Left kidney (tissue), 2 donors: ENCODE measurements around the gene GUCA1A. TPM values are rescaled to one million over a fixed set of nuclear protein-coding genes. Genes with fewer than 3 reads are reported as not detected.
"Not testable (repeated sequence)": the region's sequence is repeated elsewhere in the genome, so short reads cannot be mapped to it uniquely, and the experiment has no call there.

Experiments
- DNase-seq: peaks from one replicate; pipeline ENCODE4 v3.0.0-alpha.2; 2013
- polyA plus RNA-seq: library from polyadenylated mRNA; unstranded; fragments of 120-200 nt; gene quantifications from one replicate; pipeline ENCODE4 v1.2.1, GENCODE V29; 2013; ENCODE audit not compliant: insufficient read length

Gene GUCA1A
- polyA plus RNA-seq, 1 donor, result 0.38 TPM

GRCh38 chr6:42147138-42147562 lies 26.0 kb upstream of the GUCA1A start:
- DNase-seq, result no peak

DNA sequence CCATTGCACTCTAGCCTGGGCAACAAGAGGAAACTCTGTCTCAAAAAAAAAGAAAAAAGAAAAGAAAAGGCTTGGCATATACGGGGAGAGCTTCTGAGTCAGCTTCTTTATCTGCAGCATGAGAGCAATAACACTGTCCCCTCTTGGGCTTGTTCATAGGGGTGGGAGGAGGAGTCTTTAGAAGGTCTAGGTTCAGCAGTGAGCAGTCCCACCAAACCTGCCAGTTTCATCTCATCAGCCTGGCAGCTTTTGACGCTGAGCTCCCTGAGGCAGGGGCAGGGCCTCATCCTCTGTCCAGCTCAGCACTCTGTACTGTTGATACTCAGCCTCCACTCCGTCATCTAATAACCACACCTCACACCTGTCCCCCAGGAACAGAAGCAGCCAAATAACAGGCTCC lies 25.1 kb upstream of the GUCA1A start:
- no peak for DNase-seq

GRCh38 chr6:42150254-42150653 lies 22.9 kb upstream of the GUCA1A start:
- DNase-seq, result no peak

- no peak for DNase-seq
Observed at GRCh38 chr6:42152024-42152423, 21.1 kb upstream of the GUCA1A start.

DNA sequence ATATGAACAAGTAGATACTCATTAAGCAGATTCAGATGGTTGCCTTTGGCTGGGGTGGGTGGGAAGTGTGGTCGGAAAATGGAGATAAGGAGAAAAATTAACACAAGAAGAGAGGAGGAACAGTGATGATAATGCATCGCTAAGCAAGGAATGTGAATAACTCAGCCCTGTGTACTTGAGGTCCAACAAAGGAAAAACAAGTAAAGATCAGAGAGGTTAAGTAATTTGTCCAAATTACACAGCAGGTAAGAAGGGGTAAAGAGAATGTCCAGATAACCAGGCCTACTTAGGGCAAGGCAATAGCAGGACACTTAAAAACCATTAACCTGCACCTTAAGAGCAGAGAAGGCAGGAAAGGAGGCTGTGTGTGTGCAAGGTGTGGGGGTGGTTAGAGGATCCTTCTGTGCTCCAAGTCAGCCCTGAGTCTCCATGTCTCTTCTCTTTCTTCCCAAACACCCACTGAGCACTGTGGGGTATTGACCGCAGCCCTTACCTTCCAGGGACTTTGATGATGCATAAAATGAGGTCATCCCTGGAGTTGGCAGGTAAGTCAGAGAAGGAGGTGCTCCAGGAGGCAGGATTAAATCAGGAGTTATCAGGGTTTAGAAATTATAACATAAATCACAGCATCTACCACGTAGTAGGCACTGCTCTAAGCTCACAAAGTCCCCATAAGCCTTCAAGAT lies 20.5 kb upstream of the GUCA1A start:
- not testable (repeated sequence) for DNase-seq

- no peak for DNase-seq
Observed at GRCh38 chr6:42153921-42154320, 19.2 kb upstream of the GUCA1A start.

- DNase-seq, result no peak
Observed at GRCh38 chr6:42154461-42155209, 18.5 kb upstream of the GUCA1A start.

DNA sequence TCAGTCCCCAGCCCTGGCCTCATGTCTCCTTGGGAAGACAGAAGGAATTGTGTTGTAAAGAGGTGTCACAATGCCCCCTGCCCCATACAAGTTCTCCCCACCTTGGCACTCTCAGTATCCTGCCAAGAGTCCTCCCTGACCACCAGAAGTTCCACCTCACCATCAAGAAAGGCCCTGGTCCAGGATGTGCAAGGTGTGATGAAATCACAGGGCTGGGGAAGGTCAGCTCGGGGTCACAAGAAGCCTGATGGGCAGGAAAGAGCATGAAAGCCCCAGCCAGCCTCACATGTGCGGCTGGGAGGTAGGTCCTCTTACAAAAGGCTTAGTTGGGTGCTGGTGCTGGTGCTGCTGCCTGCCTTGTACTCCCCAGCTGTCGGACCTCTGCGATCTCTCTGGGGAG lies 17.9 kb upstream of the GUCA1A start:
- DNase-seq, result no peak

DNA sequence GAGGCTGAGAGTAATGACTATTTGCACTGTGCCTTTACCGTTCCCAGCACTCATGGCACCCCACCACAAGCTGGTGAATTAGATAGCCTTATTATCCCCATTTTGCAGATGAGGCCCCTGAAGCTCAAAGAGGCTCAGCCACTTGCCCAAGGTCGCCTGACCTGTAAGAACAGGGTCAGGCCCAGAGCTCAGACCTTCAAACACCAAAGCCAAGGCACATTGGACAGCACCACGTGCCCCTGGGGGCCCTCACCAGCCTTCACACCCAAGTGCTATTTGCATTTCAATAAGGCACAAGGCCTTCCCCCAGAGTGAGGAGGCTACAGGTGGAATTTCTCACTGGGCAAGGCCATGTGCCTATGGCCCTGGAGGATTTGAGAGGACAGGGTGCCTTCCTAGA lies 16.5 kb upstream of the GUCA1A start:
- no peak for DNase-seq

- no peak for DNase-seq
Observed at GRCh38 chr6:42158011-42158410, 15.2 kb upstream of the GUCA1A start.

DNA sequence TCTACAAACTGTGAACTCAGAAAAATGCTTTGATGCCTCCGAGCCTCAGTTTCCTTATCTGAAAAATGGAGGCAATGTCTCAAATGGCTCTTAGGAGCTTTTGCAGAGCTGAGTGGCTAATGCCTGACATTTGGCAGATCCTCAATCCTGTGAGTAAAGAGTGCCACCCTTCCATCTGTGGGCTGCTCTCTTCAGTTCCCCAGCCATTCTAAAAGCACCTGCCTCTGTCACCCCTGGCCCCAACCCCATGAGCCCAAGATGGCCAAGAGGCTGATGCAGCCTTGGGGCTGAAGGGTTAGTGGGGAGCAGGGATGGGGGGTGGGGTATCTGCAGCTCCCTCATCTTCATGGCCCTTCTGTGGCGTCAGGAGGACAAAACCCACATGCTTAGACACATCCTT lies 14.5 kb upstream of the GUCA1A start:
- DNase-seq, result no peak

GRCh38 chr6:42159431-42160024 lies 13.6 kb upstream of the GUCA1A start:
- DNase-seq, result no peak

DNA sequence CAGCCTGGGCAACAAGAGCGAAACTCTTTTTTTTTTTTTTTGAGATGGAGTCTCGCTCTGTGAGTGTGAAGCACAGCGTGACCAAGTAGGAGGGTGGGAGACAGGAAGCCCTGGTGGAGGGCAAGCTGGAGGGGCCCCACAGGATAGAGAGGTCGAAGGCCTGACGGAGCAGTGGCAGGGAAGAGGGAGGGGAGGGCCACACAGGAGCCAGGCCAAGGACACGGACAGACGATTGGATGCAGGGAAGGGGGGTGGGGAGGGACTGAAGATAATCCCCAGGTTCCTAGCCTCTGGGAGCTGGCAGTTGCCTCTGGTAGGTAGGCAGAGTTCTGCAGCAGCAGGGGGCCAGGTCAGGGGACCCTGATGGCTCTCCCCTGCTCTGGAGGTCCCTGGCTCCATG lies 10.8 kb upstream of the GUCA1A start:
- DNase-seq, result no peak

DNA sequence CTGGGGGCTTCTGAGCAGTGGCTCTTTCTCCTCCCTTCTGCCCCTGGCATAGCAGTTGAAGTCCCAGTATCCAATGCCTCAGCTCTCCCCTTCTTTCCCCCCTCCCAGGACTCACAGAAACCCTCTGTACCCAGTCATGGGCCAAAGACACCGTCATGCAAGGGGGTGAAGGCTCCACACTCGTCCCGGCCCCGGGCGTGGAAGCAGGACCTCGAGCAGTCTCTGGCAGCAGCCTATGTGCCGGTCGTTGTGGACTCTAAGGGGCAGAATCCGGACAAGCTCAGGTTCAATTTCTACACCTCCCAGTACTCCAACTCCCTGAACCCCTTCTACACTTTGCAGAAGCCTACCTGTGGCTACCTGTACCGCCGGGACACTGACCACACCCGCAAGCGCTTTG lies 10.4 kb upstream of the GUCA1A start:
- no peak for DNase-seq

GRCh38 chr6:42163981-42164380 lies 9.2 kb upstream of the GUCA1A start:
- DNase-seq, result peak; percentile 19

- no peak for DNase-seq
Observed at GRCh38 chr6:42165016-42165415, 8.1 kb upstream of the GUCA1A start.

- DNase-seq, result peak; percentile 83
Observed at GRCh38 chr6:42166444-42167141, 6.6 kb upstream of the GUCA1A start.

DNA sequence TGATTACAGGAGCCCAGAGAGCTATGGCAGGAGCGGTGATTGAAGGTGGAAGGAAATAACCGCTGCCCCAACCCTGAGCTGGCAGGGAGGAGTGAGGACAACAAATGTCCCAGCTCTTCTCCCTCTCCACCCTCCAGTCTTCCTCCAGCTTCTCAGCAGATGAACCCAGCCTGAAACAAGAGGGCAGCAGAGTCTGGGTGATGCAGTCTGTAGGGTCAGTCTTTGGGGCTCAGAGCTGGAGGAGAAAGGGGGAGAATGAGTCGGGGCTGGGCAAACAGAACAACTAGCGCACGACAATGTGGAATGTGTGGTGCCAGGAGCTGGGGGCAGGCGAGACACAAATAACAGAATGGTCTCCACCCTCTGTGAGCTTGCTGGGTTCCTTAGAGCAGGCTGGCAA lies 4.5 kb upstream of the GUCA1A start:
- no peak for DNase-seq

- DNase-seq, result not testable (repeated sequence)
Observed at GRCh38 chr6:42169780-42170179, 3.4 kb upstream of the GUCA1A start.

- no peak for DNase-seq
Observed at GRCh38 chr6:42171813-42172581, 1.2 kb upstream of the GUCA1A start.

DNA sequence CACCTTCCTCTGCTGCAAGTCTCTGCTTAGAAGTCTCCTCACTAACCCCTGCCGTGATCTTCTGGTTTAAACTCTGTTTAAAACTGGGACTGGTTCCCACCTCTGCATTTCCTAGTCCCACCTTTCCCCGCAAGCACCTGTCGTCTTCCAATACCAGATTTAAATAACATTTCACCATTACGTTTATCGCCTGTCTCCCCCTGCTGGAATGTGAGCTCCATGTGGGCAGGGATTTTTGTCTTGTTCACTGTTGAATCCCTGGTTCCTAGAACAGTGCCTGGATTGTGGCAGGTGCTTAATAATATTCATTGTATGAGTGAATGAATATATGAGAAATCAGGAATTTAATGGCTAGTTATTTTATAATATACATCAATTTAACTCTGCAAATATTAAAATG lies 2.7 kb downstream of the GUCA1A start:
- no peak for DNase-seq

GRCh38 chr6:42176981-42177380 lies 3.8 kb downstream of the GUCA1A start:
- DNase-seq, result no peak
